CD14-positive monocyte (primary cell): ENCODE measurements around the gene PRODH2. TPM values are rescaled to one million over a fixed set of nuclear protein-coding genes. Genes with fewer than 3 reads are reported as not detected.

Experiments
- DNase-seq, 3 donors: peaks; one replicate each; pipeline ENCODE4 v3.0.0-alpha.2; 2011 to 2022
- H2AFZ ChIP-seq: 2 replicates; pipeline ENCODE4 v1.6.0; 2012; ENCODE audit warnings: mild to moderate bottlenecking, low read depth, low read length, inconsistent platforms; ENCODE audit not compliant: insufficient read depth, poor library complexity, severe bottlenecking
- H3K27ac ChIP-seq, 2 donors: 1 replicate in 1 of 2; 2 replicates in 1 of 2; pipeline ENCODE4 v1.5.1; 2012 to 2013; ENCODE audit warnings: low read length in 2 of 2, control low read depth in 1 of 2, inconsistent platforms in 1 of 2, low read depth in 1 of 2, mild to moderate bottlenecking in 1 of 2
- H3K27me3 ChIP-seq, 2 donors: one replicate each; pipeline versions ENCODE4 v1.6.0 to v1.6.1; 2011 to 2013; ENCODE audit warnings: low read length in 2 of 2; ENCODE audit not compliant: control insufficient read depth in 2 of 2, insufficient read depth in 2 of 2
- H3K36me3 ChIP-seq, 2 donors: replicated peaks in 1 of 2; 1 replicate in 1 of 2; 2 replicates in 1 of 2; pipeline versions ENCODE4 v1.5.1 to v1.6.1; 2012 to 2013; ENCODE audit warnings: low read length in 2 of 2, control low read depth in 1 of 2, inconsistent platforms in 1 of 2, mild to moderate bottlenecking in 1 of 2; ENCODE audit not compliant: insufficient read depth in 2 of 2, control insufficient read depth in 1 of 2
- H3K4me1 ChIP-seq, 2 donors: 1 replicate in 1 of 2; 2 replicates in 1 of 2; pipeline versions ENCODE4 v1.5.1 to v1.6.1; 2012 to 2013; ENCODE audit warnings: low read length in 2 of 2, control low read depth in 1 of 2, inconsistent platforms in 1 of 2, mild to moderate bottlenecking in 1 of 2, moderate library complexity in 1 of 2; ENCODE audit not compliant: insufficient read depth in 2 of 2, control insufficient read depth in 1 of 2
- H3K4me2 ChIP-seq: replicated peaks from 2 replicates; pipeline ENCODE3; 2012; ENCODE audit warnings: low read length, moderate library complexity, mild to moderate bottlenecking; ENCODE audit not compliant: poor library complexity, severe bottlenecking; ENCODE audit errors: extremely low read depth
- H3K4me3 ChIP-seq, 3 experiments: fragments of 200-600 bp in 1 of 3; sonication (generic) in 1 of 3; replicated peaks in 1 of 3; 1 replicate in 2 of 3; 2 replicates in 1 of 3; pipeline ENCODE4 v1.5.1; 2011 to 2013; ENCODE audit warnings: low read length in 3 of 3, mild to moderate bottlenecking in 3 of 3, control low read depth in 2 of 3, low read depth in 2 of 3, inconsistent platforms in 1 of 3, moderate library complexity in 1 of 3
- H3K79me2 ChIP-seq: 2 replicates; pipeline ENCODE4 v1.6.0; 2012; ENCODE audit warnings: mild to moderate bottlenecking, control low read depth, inconsistent platforms, low read length, moderate library complexity; ENCODE audit not compliant: insufficient read depth
- H3K9ac ChIP-seq: 2 replicates; pipeline ENCODE4 v1.6.0; 2017; ENCODE audit warnings: low read length, mild to moderate bottlenecking; ENCODE audit not compliant: insufficient read depth, poor library complexity, severe bottlenecking
- H3K9me3 ChIP-seq, 2 donors: replicated peaks in 1 of 2; 1 replicate in 1 of 2; 2 replicates in 1 of 2; pipeline versions ENCODE4 v1.5.1 to v1.6.1; 2012 to 2013; ENCODE audit warnings: low read length in 2 of 2, control low read depth in 1 of 2; ENCODE audit not compliant: control insufficient read depth in 1 of 2, insufficient read depth in 1 of 2
- H4K20me1 ChIP-seq: 2 replicates; pipeline ENCODE4 v1.6.0; 2012; ENCODE audit warnings: mild to moderate bottlenecking, low read length, control low read depth, moderate library complexity; ENCODE audit not compliant: insufficient read depth
- H3K27ac Mint-ChIP-seq, 7 donors: one replicate each; pipeline ENCODE4 v1.8.0; 2020; ENCODE audit warnings: mild to moderate bottlenecking in 7 of 7, mixed read lengths in 7 of 7, moderate library complexity in 6 of 7, inconsistent platforms in 2 of 7
- H3K27me3 Mint-ChIP-seq, 3 donors: one replicate each; pipeline ENCODE4 v1.8.0; 2021 to 2022; ENCODE audit warnings: low read depth in 3 of 3, mild to moderate bottlenecking in 3 of 3, mixed read lengths in 3 of 3, moderate library complexity in 3 of 3, inconsistent platforms in 1 of 3
- H3K36me3 Mint-ChIP-seq, 2 donors: one replicate each; pipeline ENCODE4 v1.8.0; 2020; ENCODE audit warnings: mixed read lengths in 2 of 2, inconsistent platforms in 1 of 2, mild to moderate bottlenecking in 1 of 2
- H3K4me1 Mint-ChIP-seq: one replicate; pipeline ENCODE4 v1.8.0; 2020; ENCODE audit warnings: mild to moderate bottlenecking, mixed read lengths
- H3K4me3 Mint-ChIP-seq, 2 donors: one replicate each; pipeline ENCODE4 v1.8.0; 2020; ENCODE audit warnings: mild to moderate bottlenecking in 2 of 2, mixed read lengths in 2 of 2, moderate library complexity in 1 of 2
- H3K9me3 Mint-ChIP-seq, 7 donors: one replicate each; pipeline ENCODE4 v1.8.0; 2020 to 2022; ENCODE audit warnings: mixed read lengths in 7 of 7, mild to moderate bottlenecking in 6 of 7, moderate library complexity in 6 of 7, inconsistent platforms in 2 of 7
- CTCF ChIP-seq: fragments of 200-600 bp; IDR thresholded peaks from one replicate; pipeline ENCODE4 v1.8.0; 2022; ENCODE audit warnings: antibody characterized with exemption, mild to moderate bottlenecking
- WGBS: methylation state at CpG from one replicate; pipeline ENCODE4 v1.1.5; 2013; ENCODE audit warnings: missing lambda C conversion rate; ENCODE audit not compliant: insufficient coverage; 5-methylcytosine and 5-hydroxymethylcytosine counted together
- intact Hi-C, 2 donors: fragments of 100-400 bp; cut with micrococcal nuclease; formaldehyde crosslinking; loops; one replicate each; pipeline versions ENCODE4 v1.15.0 to v1.15.1; 2023
- polyA plus RNA-seq, 3 donors: library from polyadenylated mRNA; depleted of rRNA in 1 of 3; unstranded in 2 of 3; stranded (reverse) in 1 of 3; fragments of 300-500 nt in 2 of 3; fragments of >200 nt in 1 of 3; fragmentation: Illumina TruSeq in 2 of 3; gene quantifications; 1 replicate in 2 of 3; 2 replicates in 1 of 3; pipeline ENCODE4 v1.2.3, GENCODE V29; 2012 to 2021

The PRODH2 gene
- polyA plus RNA-seq, 3 donors: not detected

- Histone ChIP-seq H2AFZ (peak within 1 kb of the TSS; percentile 98), H3K4me3 (peak within 1 kb of the TSS; percentile 91 to 100 (median 96)), H3K36me3 (peaks cover 27 to 36% of the 10 kb centered on the region in 2 donors), H3K4me2 (peak within 1 kb of the TSS; percentile 93), H3K27ac (peak within 1 kb of the TSS; percentile 74 to 95), H3K4me1 (peaks cover 29 to 41% of the 10 kb centered on the region in 2 donors), H3K9me3 (no peaks in the 10 kb centered on the region), H3K9ac (peak within 1 kb of the TSS; percentile 91), H3K27me3 (peaks cover 9 to 21% of the 10 kb centered on the region in 2 donors), H3K79me2 (peaks cover 12% of the 10 kb centered on the region), H4K20me1 (peaks cover 12% of the 10 kb centered on the region)
- DNase-seq: peak; percentile 98 to 99 (median 99)
- Mint-ChIP-seq H3K36me3 (peaks cover 33 to 46% of the 10 kb centered on the region in 2 donors), H3K4me3 (peak within 1 kb of the TSS; percentile 93 to 94), H3K27ac (peak within 1 kb of the TSS; percentile 76 to 96 (median 93)), H3K4me1 (peaks cover 32% of the 10 kb centered on the region), H3K27me3 (peaks cover 18 to 30% (median 25%) of the 10 kb centered on the region in 3 donors), H3K9me3 (peaks cover 0 to 8% (median 3%) of the 10 kb centered on the region in 7 donors)
- TF ChIP-seq CTCF: no peak
- intact Hi-C loops: loop anchor here (1.0 to 10.0 kb wide), 3 partner anchors 10 to 357 kb away; partner anchors contain the start of genes ALKBH6 (in 1 of the 2), LIN37 (in 1 of the 2), OVOL3 (in 1 of the 2) and POLR2I (in 1 of the 2)
- WGBS: under 1% methylated on average over 43 of the region's 53 CpGs
Measured at GRCh38 chr19:35757749-35758608, 54.7 kb downstream of the PRODH2 start, which contains the start of gene PROSER3. PROSER3 (plus strand) TSS chr19:35758176; CDS start chr19:35758216, 40 bp downstream.

GRCh38 chr19:35757231-35757748 lies 55.4 kb downstream of the PRODH2 start:
- H3K4me2 ChIP-seq: peak overlapping the region; percentile 93
- peaks cover 0 to 8% (median 3%) of the 10 kb centered on the region in 7 donors for H3K9me3 Mint-ChIP-seq
- H3K27ac Mint-ChIP-seq: peak overlapping the region in 4 of 7 donors; percentile 55 to 75 (median 62)
- H3K36me3 Mint-ChIP-seq: peaks cover 39 to 46% of the 10 kb centered on the region in 2 donors
- peaks cover 32% of the 10 kb centered on the region for H3K4me1 Mint-ChIP-seq
- peaks cover 12% of the 10 kb centered on the region for H4K20me1 ChIP-seq
- no peak for TF ChIP-seq CTCF
- H3K79me2 ChIP-seq: peaks cover 12% of the 10 kb centered on the region
- peaks cover 33 to 41% of the 10 kb centered on the region in 2 donors for H3K36me3 ChIP-seq
- peaks cover 9 to 21% of the 10 kb centered on the region in 2 donors for H3K27me3 ChIP-seq
- H3K27ac ChIP-seq: no peak overlapping the region
- WGBS: under 1% methylated on average over 12 of the region's 19 CpGs
- H3K9ac ChIP-seq: no peak overlapping the region
- H3K4me3 Mint-ChIP-seq: peak overlapping the region; percentile 93 to 94
- peaks cover 29 to 41% of the 10 kb centered on the region in 2 donors for H3K4me1 ChIP-seq
- intact Hi-C loops: loop anchor here in 1 of 2 donors (5.0 to 10.0 kb wide), 2 partner anchors 255 to 358 kb away; partner anchors contain the start of genes ALKBH6, OVOL3, POLR2I and TBCB
- peak overlapping the region; percentile 81 for H2AFZ ChIP-seq
- peak in 1 of 3 donors; percentile 43 for DNase-seq
- H3K9me3 ChIP-seq: no peaks in the 10 kb centered on the region
- H3K27me3 Mint-ChIP-seq: peaks cover 18 to 30% (median 25%) of the 10 kb centered on the region in 3 donors
- peak overlapping the region; percentile 38 to 100 (median 96) for H3K4me3 ChIP-seq
